Measurements from ENCODE around the gene FAM227A. TPM values are rescaled to one million over a fixed set of nuclear protein-coding genes. Genes with fewer than 3 reads are reported as not detected.

The FAM227A gene
- total and polyA plus RNA-seq, 2 of the 13 experiments (the other 11 are each of a cell fraction or from before 2014, with no cell fraction given), result 1.0 to 1.5 TPM

DNA sequence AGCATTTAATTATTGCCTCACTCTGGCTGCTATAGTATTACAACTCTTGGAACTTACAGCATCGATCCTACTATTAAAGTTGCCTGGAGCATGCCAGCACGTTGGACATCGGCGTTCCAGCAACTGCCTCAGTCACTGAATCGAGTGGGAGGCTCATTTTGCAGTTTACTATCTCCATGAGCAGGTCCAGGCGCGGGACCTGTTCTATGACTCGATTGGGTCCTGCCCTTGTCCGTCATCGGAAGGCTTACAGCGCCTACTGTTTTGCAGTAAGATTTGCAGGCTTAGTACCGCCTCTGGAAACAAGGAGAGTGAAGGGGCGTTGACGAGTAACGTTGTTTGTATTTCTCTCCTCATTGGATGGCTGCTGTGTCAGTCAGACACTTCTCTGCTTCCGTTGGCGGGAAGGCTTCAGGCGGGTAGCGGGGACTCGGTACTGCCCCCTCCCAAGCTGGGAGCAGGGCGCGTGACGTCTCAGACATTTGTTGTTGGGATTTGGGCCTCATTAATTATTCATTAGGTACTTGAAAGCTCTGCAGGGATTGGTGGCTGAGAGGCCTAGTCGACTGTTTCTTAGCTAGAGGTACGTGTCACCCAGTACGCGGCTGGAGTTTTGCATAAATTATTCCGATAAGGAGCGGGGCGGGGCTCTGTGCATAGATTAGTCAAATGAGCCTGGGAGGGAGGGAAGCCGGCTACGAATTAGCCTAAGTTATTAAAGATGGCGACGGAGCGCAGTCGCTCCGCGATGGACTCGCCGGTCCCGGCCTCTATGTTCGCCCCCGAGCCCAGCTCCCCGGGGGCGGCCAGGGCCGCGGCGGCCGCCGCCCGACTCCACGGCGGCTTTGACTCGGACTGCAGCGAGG lies 49.3 kb upstream of the FAM227A start, which contains the start of gene GTPBP1 (continued):
- TF ChIP-seq, protein P1, sequence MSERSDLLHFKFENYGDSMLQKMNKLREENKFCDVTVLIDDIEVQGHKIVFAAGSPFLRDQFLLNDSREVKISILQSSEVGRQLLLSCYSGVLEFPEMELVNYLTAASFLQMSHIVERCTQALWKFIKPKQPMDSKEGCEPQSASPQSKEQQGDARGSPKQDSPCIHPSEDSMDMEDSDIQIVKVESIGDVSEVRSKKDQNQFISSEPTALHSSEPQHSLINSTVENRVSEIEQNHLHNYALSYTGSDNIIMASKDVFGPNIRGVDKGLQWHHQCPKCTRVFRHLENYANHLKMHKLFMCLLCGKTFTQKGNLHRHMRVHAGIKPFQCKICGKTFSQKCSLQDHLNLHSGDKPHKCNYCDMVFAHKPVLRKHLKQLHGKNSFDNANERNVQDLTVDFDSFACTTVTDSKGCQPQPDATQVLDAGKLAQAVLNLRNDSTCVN (CRISPR knock-in tag; IDR thresholded peaks at IDR 0.05; ENCODE audit: borderline replicate concordance), result 0 out of 2 replicates have a peak, but pooled peaks have one; percentile 4
- TF ChIP-seq, protein P2, sequence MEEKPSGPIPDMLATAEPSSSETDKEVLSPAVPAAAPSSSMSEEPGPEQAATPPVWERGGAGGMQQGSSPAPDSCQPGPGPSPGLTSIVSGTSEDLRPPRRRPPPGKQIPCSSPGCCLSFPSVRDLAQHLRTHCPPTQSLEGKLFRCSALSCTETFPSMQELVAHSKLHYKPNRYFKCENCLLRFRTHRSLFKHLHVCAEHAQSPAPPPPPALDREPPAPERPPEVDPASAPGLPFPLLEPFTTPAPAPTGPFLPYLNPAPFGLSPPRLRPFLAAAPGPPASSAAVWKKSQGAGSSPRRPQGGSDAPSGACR (CRISPR knock-in tag; IDR thresholded peaks at IDR 0.05), result no peak
- 0 out of 2 replicates have a peak, but pooled peaks have one; percentile 16 for TF ChIP-seq ZNF331 (CRISPR knock-in tag; IDR thresholded peaks at IDR 0.05)
- TF ChIP-seq, protein P3, sequence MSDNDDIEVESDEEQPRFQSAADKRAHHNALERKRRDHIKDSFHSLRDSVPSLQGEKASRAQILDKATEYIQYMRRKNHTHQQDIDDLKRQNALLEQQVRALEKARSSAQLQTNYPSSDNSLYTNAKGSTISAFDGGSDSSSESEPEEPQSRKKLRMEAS (IDR thresholded peaks at IDR 0.05), result peak; percentile 78
- peak; percentile 52; the same call in 1 of the 2 replicates for TF ChIP-seq HDAC1 (CRISPR knock-in tag; IDR thresholded peaks at IDR 0.05)
- no peak for TF ChIP-seq KDM4B (CRISPR knock-in tag; IDR thresholded peaks at IDR 0.05)
- peak; percentile 52; the same call in 1 of the 2 replicates for TF ChIP-seq SIX4 (CRISPR knock-in tag; IDR thresholded peaks at IDR 0.05)
- TF ChIP-seq ZNF282 (IDR thresholded peaks at IDR 0.05; ENCODE audit: partially characterized antibody), result no peak
- TF ChIP-seq, protein P4, sequence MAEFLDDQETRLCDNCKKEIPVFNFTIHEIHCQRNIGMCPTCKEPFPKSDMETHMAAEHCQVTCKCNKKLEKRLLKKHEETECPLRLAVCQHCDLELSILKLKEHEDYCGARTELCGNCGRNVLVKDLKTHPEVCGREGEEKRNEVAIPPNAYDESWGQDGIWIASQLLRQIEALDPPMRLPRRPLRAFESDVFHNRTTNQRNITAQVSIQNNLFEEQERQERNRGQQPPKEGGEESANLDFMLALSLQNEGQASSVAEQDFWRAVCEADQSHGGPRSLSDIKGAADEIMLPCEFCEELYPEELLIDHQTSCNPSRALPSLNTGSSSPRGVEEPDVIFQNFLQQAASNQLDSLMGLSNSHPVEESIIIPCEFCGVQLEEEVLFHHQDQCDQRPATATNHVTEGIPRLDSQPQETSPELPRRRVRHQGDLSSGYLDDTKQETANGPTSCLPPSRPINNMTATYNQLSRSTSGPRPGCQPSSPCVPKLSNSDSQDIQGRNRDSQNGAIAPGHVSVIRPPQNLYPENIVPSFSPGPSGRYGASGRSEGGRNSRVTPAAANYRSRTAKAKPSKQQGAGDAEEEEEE (CRISPR knock-in tag; IDR thresholded peaks at IDR 0.05; ENCODE audit: borderline replicate concordance), result no peak
- peak; percentile 39; the same call in 1 of the 2 replicates for TF ChIP-seq CEBPB (IDR thresholded peaks at IDR 0.05; ENCODE audit: borderline replicate concordance, low read depth, low read length)
- no peak for TF ChIP-seq ZNF773 (CRISPR knock-in tag; IDR thresholded peaks at IDR 0.05; ENCODE audit: borderline replicate concordance)
- TF ChIP-seq ZMYM4 (CRISPR knock-in tag; IDR thresholded peaks at IDR 0.05), result no peak
- TF ChIP-seq KAT2B (IDR thresholded peaks at IDR 0.05; ENCODE audit: borderline replicate concordance, low read depth, low read length), result no peak
- TF ChIP-seq, protein P5, sequence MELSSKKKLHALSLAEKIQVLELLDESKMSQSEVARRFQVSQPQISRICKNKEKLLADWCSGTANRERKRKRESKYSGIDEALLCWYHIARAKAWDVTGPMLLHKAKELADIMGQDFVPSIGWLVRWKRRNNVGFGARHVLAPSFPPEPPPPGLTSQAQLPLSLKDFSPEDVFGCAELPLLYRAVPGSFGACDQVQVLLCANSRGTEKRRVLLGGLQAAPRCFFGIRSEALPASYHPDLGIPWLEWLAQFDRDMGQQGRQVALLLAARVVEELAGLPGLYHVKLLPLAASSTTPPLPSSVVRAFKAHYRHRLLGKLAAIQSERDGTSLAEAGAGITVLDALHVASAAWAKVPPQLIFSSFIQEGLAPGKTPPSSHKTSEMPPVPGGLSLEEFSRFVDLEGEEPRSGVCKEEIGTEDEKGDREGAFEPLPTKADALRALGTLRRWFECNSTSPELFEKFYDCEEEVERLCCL (CRISPR knock-in tag; IDR thresholded peaks at IDR 0.05; ENCODE audit: borderline replicate concordance), result no peak
- TF ChIP-seq PRMT3 (CRISPR knock-in tag; IDR thresholded peaks at IDR 0.05; ENCODE audit: borderline replicate concordance, low read depth), result no peak
- TF ChIP-seq PHF5A (CRISPR knock-in tag; IDR thresholded peaks at IDR 0.05; ENCODE audit: low read depth, unreplicated experiment), result peak; percentile 45
- TF ChIP-seq, protein P6, sequence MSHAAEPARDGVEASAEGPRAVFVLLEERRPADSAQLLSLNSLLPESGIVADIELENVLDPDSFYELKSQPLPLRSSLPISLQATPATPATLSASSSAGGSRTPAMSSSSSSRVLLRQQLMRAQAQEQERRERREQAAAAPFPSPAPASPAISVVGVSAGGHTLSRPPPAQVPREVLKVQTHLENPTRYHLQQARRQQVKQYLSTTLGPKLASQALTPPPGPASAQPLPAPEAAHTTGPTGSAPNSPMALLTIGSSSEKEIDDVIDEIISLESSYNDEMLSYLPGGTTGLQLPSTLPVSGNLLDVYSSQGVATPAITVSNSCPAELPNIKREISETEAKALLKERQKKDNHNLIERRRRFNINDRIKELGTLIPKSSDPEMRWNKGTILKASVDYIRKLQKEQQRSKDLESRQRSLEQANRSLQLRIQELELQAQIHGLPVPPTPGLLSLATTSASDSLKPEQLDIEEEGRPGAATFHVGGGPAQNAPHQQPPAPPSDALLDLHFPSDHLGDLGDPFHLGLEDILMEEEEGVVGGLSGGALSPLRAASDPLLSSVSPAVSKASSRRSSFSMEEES (CRISPR knock-in tag; IDR thresholded peaks at IDR 0.05), result peak; percentile 72; the same call in 1 of the 2 replicates
- TF ChIP-seq RFXANK (CRISPR knock-in tag; IDR thresholded peaks at IDR 0.05), result peak; percentile 84
- TF ChIP-seq, protein P7, sequence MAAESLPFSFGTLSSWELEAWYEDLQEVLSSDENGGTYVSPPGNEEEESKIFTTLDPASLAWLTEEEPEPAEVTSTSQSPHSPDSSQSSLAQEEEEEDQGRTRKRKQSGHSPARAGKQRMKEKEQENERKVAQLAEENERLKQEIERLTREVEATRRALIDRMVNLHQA (CRISPR knock-in tag; IDR thresholded peaks at IDR 0.05), result no peak
- no peak for TF ChIP-seq YEATS2 (CRISPR knock-in tag; IDR thresholded peaks at IDR 0.05; ENCODE audit: borderline replicate concordance)
- TF ChIP-seq ATF1 (CRISPR knock-in tag; IDR thresholded peaks at IDR 0.05), result peak; percentile 94
- 0 out of 2 replicates have a peak, but pooled peaks have one; percentile 48 for TF ChIP-seq SIN3A (IDR thresholded peaks at IDR 0.05; ENCODE audit: borderline replicate concordance, low read depth, low read length)

Data from HepG2 (cell line).